ENCODE results near the gene CXCR3.

CXCR3 gene

DNA sequence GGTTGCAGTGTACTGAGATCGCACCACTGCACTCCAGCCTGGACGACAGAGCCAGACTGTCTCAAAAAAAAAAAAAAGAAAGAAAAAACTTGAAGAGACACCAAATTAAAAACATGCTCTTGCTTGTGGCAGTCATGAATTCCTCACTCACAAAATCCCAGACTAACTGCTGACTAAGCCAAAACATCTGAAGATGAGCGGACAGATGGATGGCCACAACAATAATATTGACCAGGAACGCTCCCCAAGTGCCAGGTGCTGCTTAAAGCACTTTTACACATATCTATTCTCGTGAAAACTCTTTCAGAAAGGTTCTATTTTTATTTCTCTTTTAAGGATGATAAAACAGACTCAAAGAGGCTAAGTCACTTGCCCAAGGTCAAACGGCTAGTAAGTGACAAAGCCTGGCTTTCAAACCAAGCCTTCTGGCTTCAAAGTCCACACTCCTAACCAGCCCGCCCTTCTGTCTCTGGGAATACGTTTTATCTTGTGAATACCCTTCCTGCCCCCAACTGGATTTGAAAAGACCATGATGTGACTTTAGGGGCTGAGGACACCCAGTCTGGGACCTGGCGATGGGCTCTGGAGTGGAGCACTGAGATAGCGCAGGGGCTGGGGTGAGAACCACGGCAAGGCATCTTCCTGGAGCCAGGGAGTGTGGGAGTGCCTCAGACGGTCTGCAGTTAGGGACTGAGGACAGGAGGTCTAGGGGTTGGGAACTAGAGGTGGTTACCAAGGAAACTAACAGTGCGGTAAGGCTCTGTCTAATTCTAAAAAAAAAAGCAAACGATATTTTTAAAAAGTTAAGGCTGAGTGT lies 9.5 kb upstream of the CXCR3 start:
- Histone ChIP-seq H3K36me3 (no peaks in the 10 kb centered on the region), H3K27ac (no peak overlapping the region), H3K9ac (no peak overlapping the region), H3K27me3 (peaks cover 25 to 90% (median 73%) of the 10 kb centered on the region in 11 experiments), H3K4me3 (no peak overlapping the region), H3K4me1 (peaks cover 18 to 50% (median 35%) of the 10 kb centered on the region in 10 experiments), H3K9me3 (replicated peaks in 1 of 11) (no peaks in the 10 kb centered on the region; a peak in 1 of 22 replicates), H4K20me1 (peaks cover 0 to 15% (median 0%) of the 10 kb centered on the region in 11 experiments; a peak in 5 of 22 replicates), H3K4me2 (peak overlapping the region in 7 of 11 experiments; percentile 7 to 81 (median 51); a peak in 10 of 22 replicates)
- TF ChIP-seq Cebpa-rat (IDR thresholded peaks at IDR 0.05) = no peak

- no peak overlapping the region for H3K9ac ChIP-seq
- TF ChIP-seq Cebpa-rat (IDR thresholded peaks at IDR 0.05) = no peak
- peaks cover 0 to 21% (median 0%) of the 10 kb centered on the region in 11 experiments; a peak in 5 of 22 replicates for H4K20me1 ChIP-seq
- no peak overlapping the region for H3K27ac ChIP-seq
- H3K9me3 ChIP-seq (replicated peaks in 1 of 11) = no peaks in the 10 kb centered on the region; a peak in 1 of 22 replicates
- H3K4me2 ChIP-seq = no peak overlapping the region
- H3K4me3 ChIP-seq = no peak overlapping the region
- peaks cover 28 to 90% (median 73%) of the 10 kb centered on the region in 11 experiments; a peak in 21 of 22 replicates for H3K27me3 ChIP-seq
- H3K4me1 ChIP-seq = peaks cover 25 to 56% (median 41%) of the 10 kb centered on the region in 10 experiments
- no peaks in the 10 kb centered on the region for H3K36me3 ChIP-seq
Measured at GRCh38 chrX:71626576-71626975, 8.3 kb upstream of the CXCR3 start.

DNA sequence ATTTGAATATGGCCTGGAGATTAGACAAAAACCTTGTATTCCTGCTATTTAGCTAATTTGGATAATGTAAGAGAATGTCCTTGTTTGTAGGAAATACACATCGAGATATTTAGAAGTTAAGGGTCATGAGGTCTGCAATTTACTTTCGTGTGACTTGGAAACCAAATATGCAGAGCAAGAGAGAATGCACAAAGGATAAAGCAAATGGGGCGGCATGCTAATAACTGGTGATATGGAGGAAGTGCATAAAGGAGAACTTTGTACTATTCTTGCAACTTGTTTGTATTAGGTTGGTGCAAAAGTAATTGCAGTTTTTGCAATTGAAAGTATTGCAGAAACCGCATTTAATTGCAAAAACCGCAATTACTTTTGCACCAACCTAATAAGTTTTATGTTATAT lies 7.2 kb upstream of the CXCR3 start:
- H3K27ac ChIP-seq = no peak overlapping the region
- peaks cover 30 to 90% (median 78%) of the 10 kb centered on the region in 11 experiments; a peak in 21 of 22 replicates for H3K27me3 ChIP-seq
- H4K20me1 ChIP-seq = peaks cover 0 to 21% (median 0%) of the 10 kb centered on the region in 11 experiments; a peak in 5 of 22 replicates
- H3K9ac ChIP-seq = no peak overlapping the region
- H3K36me3 ChIP-seq = no peaks in the 10 kb centered on the region
- H3K9me3 ChIP-seq (replicated peaks in 1 of 11) = peaks cover 0 to 9% (median 5%) of the 10 kb centered on the region in 11 experiments; a peak in 17 of 22 replicates
- no peak overlapping the region for H3K4me2 ChIP-seq
- H3K4me3 ChIP-seq = no peak overlapping the region
- H3K4me1 ChIP-seq = peaks cover 25 to 56% (median 41%) of the 10 kb centered on the region in 10 experiments
- no peak for TF ChIP-seq Cebpa-rat (IDR thresholded peaks at IDR 0.05)

DNA sequence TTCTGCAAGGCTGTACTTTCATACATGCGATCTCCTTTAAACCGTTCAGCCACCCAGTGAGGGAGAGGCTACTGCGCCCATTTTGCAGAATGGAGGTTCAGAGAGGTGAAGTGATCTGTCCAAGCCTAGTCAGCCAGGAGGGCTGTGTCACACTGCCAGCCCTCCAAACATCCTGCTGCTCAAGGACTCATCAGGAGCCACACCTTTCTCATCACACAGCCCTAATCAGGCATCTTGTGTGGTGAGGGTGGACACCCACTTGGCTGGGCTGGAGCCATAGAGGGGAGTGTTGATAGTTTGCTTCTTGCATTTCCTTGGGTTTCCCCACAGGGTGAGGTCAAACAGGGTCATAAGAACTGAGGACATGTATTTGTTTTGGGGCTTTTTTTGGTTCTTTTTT lies 5.4 kb upstream of the CXCR3 start:
- H3K4me1 ChIP-seq = peaks cover 28 to 52% (median 39%) of the 10 kb centered on the region in 10 experiments
- TF ChIP-seq Cebpa-rat (IDR thresholded peaks at IDR 0.05) = no peak
- H3K27ac ChIP-seq = no peak overlapping the region
- peak overlapping the region in 9 of 11 experiments; percentile 42 to 66 (median 56); a peak in 13 of 22 replicates for H3K4me2 ChIP-seq
- H4K20me1 ChIP-seq = peaks cover 0 to 30% (median 4%) of the 10 kb centered on the region in 11 experiments; a peak in 7 of 22 replicates
- no peak overlapping the region for H3K9ac ChIP-seq
- peaks cover 3 to 19% (median 13%) of the 10 kb centered on the region in 11 experiments; a peak in 17 of 22 replicates for H3K9me3 ChIP-seq (replicated peaks in 1 of 11)
- H3K36me3 ChIP-seq = no peaks in the 10 kb centered on the region
- H3K4me3 ChIP-seq = no peak overlapping the region
- H3K27me3 ChIP-seq = peaks cover 33 to 96% (median 82%) of the 10 kb centered on the region in 11 experiments

DNA sequence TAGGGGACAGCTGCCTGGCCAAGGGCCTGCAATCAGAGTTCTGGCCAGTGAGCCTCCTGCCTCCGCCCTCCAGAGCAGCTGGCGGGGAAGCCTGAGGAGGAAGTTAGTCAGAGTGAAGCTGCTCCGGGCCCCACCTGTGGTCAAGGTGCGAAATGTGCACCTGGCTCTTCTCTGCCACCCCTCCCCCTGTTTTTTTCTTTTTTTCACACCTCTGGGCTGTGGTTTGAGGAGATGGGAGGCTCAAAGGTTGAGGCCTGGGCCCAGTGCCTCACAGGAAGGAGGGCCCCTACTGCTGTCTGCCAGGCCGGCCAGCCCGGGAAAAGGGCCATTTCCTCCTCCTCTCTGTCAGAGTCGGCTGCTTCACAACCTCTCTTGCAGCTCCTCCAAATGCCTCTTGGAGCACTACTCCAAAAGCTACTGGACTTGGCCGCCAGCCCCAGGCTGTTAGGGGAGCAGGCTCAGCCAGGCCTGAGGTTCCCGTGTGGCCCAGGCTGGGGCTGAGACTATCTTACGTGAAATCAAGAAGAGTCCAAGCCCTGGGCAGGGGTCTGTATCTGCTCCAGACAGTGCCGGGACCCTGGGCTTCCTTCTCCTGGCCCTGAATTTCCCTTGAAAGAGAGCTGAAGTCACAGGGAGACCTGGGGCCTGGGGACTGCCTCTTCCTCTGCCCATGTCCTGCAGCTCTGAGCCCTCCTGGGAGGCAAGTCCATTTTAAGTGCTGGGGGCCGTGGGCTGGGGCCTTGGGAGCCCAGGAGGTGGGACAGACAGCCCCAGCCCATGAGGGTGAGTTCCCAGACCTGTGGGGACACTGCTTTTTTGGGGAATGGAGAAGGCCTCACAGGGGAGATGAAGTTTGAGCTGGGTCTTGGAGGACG lies 4.5 kb upstream of the CXCR3 start:
- H3K27me3 ChIP-seq = peaks cover 31 to 92% (median 78%) of the 10 kb centered on the region in 11 experiments
- H3K36me3 ChIP-seq = no peaks in the 10 kb centered on the region
- no peak for TF ChIP-seq Cebpa-rat (IDR thresholded peaks at IDR 0.05)
- H3K4me1 ChIP-seq = peaks cover 37 to 52% (median 44%) of the 10 kb centered on the region in 10 experiments
- H3K4me3 ChIP-seq = no peak overlapping the region
- peak overlapping the region in 10 of 11 experiments; percentile 19 to 57 (median 44); a peak in 16 of 22 replicates for H3K27ac ChIP-seq
- peak overlapping the region in 9 of 11 experiments; percentile 27 to 64 (median 40); a peak in 13 of 22 replicates for H3K9ac ChIP-seq
- H3K9me3 ChIP-seq (replicated peaks in 1 of 11) = peaks cover 3 to 19% (median 13%) of the 10 kb centered on the region in 11 experiments; a peak in 17 of 22 replicates
- H3K4me2 ChIP-seq = peak overlapping the region; percentile 27 to 66 (median 55)
- peaks cover 0 to 38% (median 9%) of the 10 kb centered on the region in 11 experiments; a peak in 9 of 22 replicates for H4K20me1 ChIP-seq

- H3K27me3 ChIP-seq = peaks cover 29 to 86% (median 71%) of the 10 kb centered on the region in 11 experiments
- no peak overlapping the region; a peak in 1 of 22 replicates for H3K9ac ChIP-seq
- no peak overlapping the region for H3K27ac ChIP-seq
- H4K20me1 ChIP-seq = peaks cover 0 to 45% (median 10%) of the 10 kb centered on the region in 11 experiments; a peak in 11 of 22 replicates
- peaks cover 3 to 19% (median 13%) of the 10 kb centered on the region in 11 experiments; a peak in 17 of 22 replicates for H3K9me3 ChIP-seq (replicated peaks in 1 of 11)
- no peak overlapping the region for H3K4me3 ChIP-seq
- no peaks in the 10 kb centered on the region for H3K36me3 ChIP-seq
- TF ChIP-seq Cebpa-rat (IDR thresholded peaks at IDR 0.05) = no peak
- H3K4me1 ChIP-seq = peaks cover 40 to 50% (median 46%) of the 10 kb centered on the region in 10 experiments
- H3K4me2 ChIP-seq = peak overlapping the region; percentile 27 to 66 (median 55); a peak in 19 of 22 replicates
Measured at GRCh38 chrX:71622032-71622575, 3.8 kb upstream of the CXCR3 start.

- TF ChIP-seq Cebpa-rat (IDR thresholded peaks at IDR 0.05) = no peak
- Histone ChIP-seq H3K4me3 (no peak overlapping the region), H3K4me2 (no peak overlapping the region), H3K9ac (no peak overlapping the region), H3K36me3 (no peaks in the 10 kb centered on the region), H3K4me1 (peaks cover 40 to 54% (median 46%) of the 10 kb centered on the region in 10 experiments), H4K20me1 (peaks cover 0 to 50% (median 10%) of the 10 kb centered on the region in 11 experiments; a peak in 11 of 22 replicates), H3K27ac (no peak overlapping the region), H3K9me3 (replicated peaks in 1 of 11) (peaks cover 3 to 19% (median 13%) of the 10 kb centered on the region in 11 experiments; a peak in 17 of 22 replicates), H3K27me3 (peaks cover 24 to 81% (median 66%) of the 10 kb centered on the region in 11 experiments)
Measured at GRCh38 chrX:71621603-71622002, 3.3 kb upstream of the CXCR3 start.

- Histone ChIP-seq H3K4me3 (no peak overlapping the region), H3K27ac (no peak overlapping the region), H3K4me1 (peaks cover 40 to 54% (median 46%) of the 10 kb centered on the region in 10 experiments), H4K20me1 (peaks cover 0 to 52% (median 10%) of the 10 kb centered on the region in 11 experiments; a peak in 11 of 22 replicates), H3K4me2 (peak overlapping the region in 2 of 11 experiments; percentile 24 to 56; a peak in 3 of 22 replicates), H3K9ac (no peak overlapping the region), H3K27me3 (peaks cover 16 to 85% (median 55%) of the 10 kb centered on the region in 11 experiments; a peak in 21 of 22 replicates), H3K36me3 (peaks cover 0 to 3% (median 0%) of the 10 kb centered on the region in 11 experiments; a peak in 3 of 22 replicates), H3K9me3 (replicated peaks in 1 of 11) (peaks cover 3 to 19% (median 14%) of the 10 kb centered on the region in 11 experiments; a peak in 18 of 22 replicates)
- no peak for TF ChIP-seq Cebpa-rat (IDR thresholded peaks at IDR 0.05)
Measured at GRCh38 chrX:71619986-71620385, 1.7 kb upstream of the CXCR3 start.
